HG03097 (cell line): Measurements from ENCODE around the gene PRODH.
"Not testable (repeated sequence)": the region's sequence is repeated elsewhere in the genome, so short reads cannot be mapped to it uniquely, and the experiment has no call there.

Source experiments
- ATAC-seq: cut with Tn5 transposase; IDR thresholded peaks from one replicate; pipeline ENCODE4 v1.9.1; 2021; ENCODE audit not compliant: unreplicated experiment, low FRiP score

The PRODH gene

DNA sequence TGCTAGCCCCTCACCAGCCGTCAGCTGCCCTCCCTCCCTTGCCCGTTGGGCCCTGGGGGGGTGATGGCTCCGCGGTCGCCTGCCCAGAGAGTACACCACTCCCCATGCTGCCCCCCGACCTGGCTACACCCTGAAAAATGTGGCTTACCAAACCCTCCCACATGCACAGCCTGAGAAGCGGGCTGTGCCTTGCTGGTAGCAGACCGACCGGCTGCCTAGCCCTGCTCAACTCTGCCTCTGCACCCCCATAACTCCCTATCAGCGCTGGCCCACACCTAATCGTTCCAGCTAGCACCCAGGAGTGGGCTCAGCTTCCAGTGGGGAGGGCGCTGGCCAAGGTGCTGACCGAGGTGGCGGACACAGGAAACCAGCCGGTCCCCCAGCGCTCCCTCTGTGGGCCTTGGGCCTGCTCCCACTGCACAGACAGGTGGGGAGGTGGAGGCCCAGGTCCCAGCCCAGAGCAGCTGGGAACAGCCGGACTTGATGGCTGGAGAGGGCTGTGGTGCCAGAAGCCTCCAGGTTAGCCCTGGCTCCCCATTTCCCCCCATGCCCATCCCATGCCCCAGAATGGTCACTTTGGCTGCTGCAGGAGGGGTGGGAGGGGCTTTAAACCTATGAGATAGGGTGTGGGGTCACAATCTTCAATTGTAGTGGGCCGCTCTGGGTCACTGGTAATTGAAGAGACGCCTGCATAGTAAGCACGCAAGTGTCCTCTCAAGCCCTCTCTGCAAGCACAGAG lies 32.1 kb upstream of the PRODH start:
- no peak for ATAC-seq

GRCh38 chr22:18967391-18968010 lies 31.4 kb upstream of the PRODH start:
- not testable (repeated sequence) for ATAC-seq

GRCh38 chr22:18966748-18967147 lies 30.7 kb upstream of the PRODH start:
- no peak for ATAC-seq

DNA sequence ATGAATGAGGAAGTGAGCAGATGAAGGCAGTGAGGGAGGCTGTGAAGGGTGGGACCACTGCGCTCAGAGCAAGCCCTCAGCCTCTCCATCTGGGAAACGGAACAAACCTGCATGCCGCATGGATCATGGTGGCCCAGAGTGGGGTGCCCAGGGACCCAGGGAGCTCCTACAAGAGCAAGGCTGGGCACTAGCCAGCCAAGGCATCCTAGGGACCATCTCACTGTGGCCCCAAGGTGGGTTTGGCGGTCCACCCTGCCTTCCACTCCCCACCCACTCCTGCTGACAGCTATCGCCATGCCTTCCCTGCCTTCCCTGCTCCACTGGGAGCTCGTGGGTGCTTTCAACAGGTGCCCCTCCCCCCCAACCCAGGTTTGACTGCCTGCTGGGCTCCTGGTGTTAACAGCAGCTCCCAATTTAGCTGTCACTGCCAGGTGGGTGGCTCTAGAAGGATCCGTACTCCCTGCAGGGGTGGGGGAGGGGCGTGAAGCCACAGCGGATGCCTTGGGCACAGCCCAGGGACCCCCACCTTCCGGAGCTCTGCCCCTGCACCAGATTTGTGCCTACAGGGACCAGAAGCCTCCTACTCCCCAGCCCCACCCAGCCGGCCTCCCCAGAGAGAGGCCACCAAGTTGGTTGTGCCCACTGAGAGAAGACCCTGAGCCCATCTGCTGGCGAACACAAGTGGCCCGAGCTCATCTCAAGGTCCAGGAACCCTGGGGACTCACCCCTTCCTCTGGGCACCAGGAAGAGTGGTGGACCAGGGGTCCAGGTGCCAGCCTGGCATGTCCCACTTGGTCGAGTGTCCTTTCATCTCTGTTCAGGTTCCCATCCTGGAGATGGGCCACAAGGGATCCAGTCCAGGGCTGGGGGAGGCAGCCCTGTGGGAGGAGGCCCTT lies 29.7 kb upstream of the PRODH start:
- no peak for ATAC-seq

GRCh38 chr22:18964501-18965265 lies 28.6 kb upstream of the PRODH start:
- ATAC-seq = not testable (repeated sequence)

- ATAC-seq = not testable (repeated sequence)
Measured at GRCh38 chr22:18964051-18964450, 28.0 kb upstream of the PRODH start.

GRCh38 chr22:18962308-18962635 lies 26.2 kb upstream of the PRODH start:
- no peak for ATAC-seq

GRCh38 chr22:18961632-18962307 lies 25.7 kb upstream of the PRODH start:
- ATAC-seq = not testable (repeated sequence)

DNA sequence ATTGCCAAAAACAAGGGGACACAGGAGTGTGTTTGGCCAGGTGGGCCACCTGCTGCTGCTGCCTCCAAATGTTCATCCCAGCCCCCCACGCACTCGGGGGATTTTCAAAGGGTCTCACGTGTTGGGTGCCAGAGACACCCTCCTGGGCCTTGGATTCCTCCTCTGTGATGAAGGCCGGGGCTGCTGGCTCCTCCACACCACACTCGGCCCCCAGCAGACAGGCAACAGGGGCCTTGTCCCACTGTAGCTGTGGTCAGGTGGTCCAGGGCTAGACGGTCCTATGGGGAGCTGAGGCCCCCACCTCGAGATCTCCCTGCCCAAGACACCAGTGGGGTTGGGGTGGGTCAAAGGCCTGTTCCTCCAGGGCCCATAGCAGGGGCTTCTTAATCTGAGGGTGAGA lies 25.1 kb upstream of the PRODH start:
- ATAC-seq = not testable (repeated sequence)

GRCh38 chr22:18960166-18960820 lies 24.2 kb upstream of the PRODH start:
- ATAC-seq = not testable (repeated sequence)

DNA sequence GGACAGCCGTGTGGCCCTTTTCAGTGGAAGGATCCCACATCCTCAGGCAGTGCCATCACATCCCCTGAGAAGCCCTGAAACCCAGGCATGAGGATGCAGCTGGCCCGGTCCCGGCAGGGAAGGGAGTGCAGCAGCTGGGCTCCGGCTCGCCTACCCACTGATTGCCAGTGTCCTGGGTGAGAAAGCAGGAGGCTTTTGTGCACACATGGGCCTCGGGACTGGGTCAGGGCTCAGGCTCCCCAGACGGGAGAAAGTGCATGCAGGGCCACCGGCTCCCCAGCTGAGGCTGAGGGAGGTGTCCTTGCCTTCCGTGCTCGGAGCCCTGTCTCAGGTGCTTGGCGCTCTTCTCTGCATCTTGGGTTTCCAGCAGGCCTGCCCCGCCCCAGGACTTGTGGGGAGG lies 23.6 kb upstream of the PRODH start:
- not testable (repeated sequence) for ATAC-seq

DNA sequence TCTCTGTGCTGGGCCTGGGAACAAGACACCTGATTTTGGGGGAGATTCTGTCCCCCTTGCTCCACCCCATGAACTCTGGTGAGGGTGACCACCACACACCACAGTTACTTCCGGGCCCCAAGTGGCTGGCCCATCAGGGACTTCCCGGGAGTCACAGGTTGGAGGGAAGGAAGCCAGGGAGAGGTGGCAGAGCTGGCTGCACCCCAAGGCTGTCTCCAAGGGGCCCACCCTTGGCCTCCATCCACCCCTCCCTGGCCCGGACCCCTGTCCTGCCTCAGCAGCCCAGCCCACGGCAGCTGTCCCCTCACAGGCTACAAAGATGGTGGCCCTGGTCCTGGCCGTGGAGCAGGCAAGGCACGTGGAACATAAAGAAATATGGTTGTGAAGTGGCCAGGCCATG lies 23.2 kb upstream of the PRODH start:
- ATAC-seq = not testable (repeated sequence)

DNA sequence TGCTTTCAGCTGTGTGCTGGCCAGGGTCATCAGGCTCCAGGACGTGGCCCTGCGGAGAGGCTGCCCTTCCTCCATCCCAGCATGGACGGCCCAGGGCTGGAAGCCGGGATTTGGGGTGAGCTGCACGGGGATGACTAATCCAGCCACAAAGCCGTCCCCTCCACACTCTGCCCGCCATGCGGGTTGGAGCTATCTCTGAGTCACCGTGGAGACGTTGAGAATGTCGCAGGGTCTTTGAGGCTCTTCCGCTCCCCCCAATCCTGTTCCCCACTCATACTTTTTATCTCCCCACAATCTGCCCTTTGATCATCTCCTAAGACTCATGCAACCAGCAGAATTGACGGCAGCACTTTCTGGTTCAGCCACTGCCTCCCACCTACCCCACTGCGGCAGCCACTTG lies 22.6 kb upstream of the PRODH start:
- not testable (repeated sequence) for ATAC-seq

GRCh38 chr22:18958321-18958705 lies 22.2 kb upstream of the PRODH start:
- not testable (repeated sequence) for ATAC-seq

DNA sequence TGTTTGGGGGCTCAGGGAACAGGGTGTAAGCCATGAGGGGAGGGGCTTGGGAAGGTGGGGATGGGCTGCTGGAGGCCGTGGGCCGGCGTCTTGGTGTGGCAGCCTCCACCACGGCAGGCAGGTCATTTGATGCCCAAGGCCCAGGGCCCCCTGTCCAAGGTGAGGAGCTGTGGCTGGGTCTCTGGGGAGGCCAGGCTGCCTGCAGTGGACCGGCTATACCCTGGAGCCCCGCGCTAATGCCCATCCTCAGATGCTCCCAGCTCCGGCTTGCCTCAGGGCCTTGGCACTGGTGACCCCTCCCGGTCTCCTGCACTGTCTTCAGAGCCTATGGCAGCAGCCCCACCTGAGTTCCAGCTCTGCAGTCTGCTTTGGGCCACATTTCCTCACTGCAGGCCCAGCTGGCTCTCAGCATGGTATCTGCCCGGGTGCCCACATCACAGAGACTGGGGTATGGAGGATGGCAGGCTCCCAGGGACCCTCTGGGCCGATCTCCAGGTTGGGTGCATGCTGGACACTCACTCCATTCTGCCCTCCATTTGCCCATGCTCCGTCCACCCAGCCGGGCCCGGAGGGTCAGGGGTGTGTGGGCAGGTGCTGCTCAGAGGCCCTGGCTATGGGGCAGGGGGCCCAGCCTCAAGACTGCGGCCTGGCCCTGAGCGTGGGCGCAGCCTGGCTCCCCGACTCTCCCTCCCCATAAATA lies 21.7 kb upstream of the PRODH start:
- not testable (repeated sequence) for ATAC-seq

DNA sequence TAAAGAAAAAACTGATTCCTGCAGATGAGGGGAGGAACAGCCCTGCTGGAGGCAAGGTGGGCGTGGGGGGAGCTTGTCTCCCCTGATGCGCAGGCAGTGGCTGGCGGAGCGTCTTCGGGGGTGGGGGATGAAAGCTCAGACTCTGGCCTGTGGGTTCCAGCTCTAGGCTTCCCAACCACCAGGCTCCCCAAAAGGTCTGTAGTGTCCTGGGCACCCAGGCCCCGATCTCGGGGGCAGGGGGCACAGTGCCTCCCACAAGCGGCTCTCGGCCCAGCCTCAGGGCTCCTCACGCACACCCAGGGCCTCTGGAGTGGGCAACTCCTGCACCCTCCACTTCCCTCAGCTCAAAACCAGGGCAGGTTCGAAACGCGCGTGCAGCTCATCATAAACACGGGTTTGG lies 20.9 kb upstream of the PRODH start:
- ATAC-seq = not testable (repeated sequence)

DNA sequence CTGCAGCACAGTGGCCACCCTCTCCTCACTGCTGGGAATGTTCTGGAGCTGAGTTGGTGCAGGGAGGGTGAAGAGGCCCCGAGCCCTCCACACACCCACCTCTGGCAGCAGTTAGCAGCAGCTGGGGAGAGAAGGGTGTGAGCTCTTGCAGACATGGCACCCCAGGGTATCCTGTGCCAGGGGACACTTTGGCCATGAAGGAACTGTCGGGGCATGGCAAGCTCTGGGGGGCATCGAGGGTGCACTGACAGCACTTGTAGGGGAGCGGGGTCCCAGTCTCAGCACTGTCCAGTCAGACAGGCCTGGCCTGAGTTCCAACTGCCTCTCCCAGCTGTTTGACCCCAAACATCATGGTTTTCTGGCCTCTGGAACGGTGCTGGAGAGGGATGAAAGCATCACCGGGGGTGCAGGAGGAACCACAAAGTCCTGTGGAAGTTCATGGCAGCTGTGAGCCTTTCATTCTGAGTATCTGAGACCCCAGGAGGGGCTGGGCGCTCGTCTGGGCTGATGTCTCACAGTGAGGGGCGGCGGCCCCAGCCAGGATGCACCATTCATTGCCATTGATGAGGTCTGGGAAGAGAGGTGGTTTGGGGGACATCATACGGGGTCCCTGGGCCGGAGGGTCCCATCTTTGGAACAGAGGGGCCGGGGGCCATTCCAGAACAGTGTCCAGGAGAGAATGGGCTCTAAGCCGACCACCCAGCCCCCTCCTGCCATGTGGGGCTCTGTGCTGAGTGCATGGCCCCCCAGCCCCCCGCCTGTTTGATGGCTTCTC lies 20.2 kb upstream of the PRODH start:
- ATAC-seq = not testable (repeated sequence)

- no peak for ATAC-seq
Measured at GRCh38 chr22:18955696-18956095, 19.6 kb upstream of the PRODH start.
